GM13977 (cell line): ENCODE data around the gene STARD6.

Experiments used
- DNase-seq: peaks from one replicate; pipeline ENCODE4 v3.0.0; 2012; ENCODE audit warnings: low spot score
- in situ Hi-C: fragments of 300-500 bp; cut with MboI; formaldehyde crosslinking; loops from one replicate; pipeline ENCODE4 v1.12.0; 2022; ENCODE audit warnings: low sequenced_read_pairs, low pct_unique_long_range_greater_than_20kb, mixed read lengths, inconsistent platforms; ENCODE audit not compliant: unreplicated experiment
- TF ChIP-seq, protein P1 (sequence below): IDR thresholded peaks from 2 replicates; pipeline ENCODE4 v1.5.1; 2012; ENCODE audit warnings: mild to moderate bottlenecking, control low read depth; ENCODE audit not compliant: insufficient read depth; ENCODE audit errors: extremely low read depth, missing control alignments

Gene STARD6

GRCh38 chr18:54381640-54382039 lies 24.0 kb upstream of the STARD6 start:
- in situ Hi-C loops = no loop called here
- TF ChIP-seq, protein P1, sequence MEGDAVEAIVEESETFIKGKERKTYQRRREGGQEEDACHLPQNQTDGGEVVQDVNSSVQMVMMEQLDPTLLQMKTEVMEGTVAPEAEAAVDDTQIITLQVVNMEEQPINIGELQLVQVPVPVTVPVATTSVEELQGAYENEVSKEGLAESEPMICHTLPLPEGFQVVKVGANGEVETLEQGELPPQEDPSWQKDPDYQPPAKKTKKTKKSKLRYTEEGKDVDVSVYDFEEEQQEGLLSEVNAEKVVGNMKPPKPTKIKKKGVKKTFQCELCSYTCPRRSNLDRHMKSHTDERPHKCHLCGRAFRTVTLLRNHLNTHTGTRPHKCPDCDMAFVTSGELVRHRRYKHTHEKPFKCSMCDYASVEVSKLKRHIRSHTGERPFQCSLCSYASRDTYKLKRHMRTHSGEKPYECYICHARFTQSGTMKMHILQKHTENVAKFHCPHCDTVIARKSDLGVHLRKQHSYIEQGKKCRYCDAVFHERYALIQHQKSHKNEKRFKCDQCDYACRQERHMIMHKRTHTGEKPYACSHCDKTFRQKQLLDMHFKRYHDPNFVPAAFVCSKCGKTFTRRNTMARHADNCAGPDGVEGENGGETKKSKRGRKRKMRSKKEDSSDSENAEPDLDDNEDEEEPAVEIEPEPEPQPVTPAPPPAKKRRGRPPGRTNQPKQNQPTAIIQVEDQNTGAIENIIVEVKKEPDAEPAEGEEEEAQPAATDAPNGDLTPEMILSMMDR = no peak
- DNase-seq = no peak

GRCh38 chr18:54378057-54378456 lies 20.4 kb upstream of the STARD6 start:
- DNase-seq = no peak
- TF ChIP-seq, protein P1 = no peak
- in situ Hi-C loops = no loop called here

DNA sequence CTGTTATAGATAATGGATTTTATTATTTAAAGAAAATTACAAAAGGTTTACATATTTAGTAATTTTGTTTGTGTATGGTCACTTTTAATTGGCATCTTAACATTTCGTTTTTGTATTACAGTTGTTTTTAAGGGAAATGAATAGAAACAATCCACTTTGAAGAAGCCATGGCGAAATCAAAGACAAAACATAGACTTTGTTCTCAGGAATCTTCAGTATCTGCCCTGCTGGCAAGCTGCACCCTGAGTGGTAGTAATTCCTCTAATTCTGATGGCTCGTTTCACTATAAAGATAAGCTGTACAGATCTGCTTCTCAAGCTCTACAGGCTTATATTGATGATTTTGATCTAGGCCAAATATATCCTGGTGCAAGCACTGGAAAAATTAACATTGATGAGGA lies 2.7 kb upstream of the STARD6 start:
- DNase-seq = no peak
- in situ Hi-C loops = no loop called here
- TF ChIP-seq, protein P1 = no peak

DNA sequence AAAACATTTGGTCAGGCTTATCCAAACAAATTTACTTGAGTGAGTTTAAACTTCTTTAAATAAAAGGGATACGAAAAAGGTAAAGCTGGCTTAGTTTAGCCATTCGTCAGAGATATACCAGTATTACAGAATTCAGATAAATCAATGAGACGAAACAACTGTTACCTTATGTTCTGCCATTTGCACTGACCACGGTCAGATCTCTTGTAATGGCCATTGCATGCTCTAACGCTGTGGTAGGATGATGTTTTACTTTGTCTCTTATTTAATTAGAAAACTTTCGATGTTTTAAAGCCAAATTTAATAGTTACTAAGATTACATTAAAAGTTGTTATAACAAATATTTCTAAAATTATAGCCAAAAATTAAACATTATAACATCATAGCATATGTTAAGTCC lies 1.6 kb upstream of the STARD6 start:
- TF ChIP-seq, protein P1 = no peak
- no peak for DNase-seq

GRCh38 chr18:54358495-54359040 lies 910 bp upstream of the STARD6 start:
- TF ChIP-seq, protein P1 = no peak
- in situ Hi-C loops = no loop called here

More for the DNA sequence above, 1.6 kb upstream of the STARD6 start:
- in situ Hi-C loops = no loop called here

GRCh38 chr18:54357082-54357659 lies 487 bp downstream of the STARD6 start:
- in situ Hi-C loops = no loop called here
- peak; percentile 28 for DNase-seq
- TF ChIP-seq, protein P1 = no peak

More at GRCh38 chr18:54358495-54359040, 910 bp upstream of the STARD6 start:
- DNase-seq = no peak
